ENCODE results near the gene KRTAP10-9.

KRTAP10-9 gene

DNA sequence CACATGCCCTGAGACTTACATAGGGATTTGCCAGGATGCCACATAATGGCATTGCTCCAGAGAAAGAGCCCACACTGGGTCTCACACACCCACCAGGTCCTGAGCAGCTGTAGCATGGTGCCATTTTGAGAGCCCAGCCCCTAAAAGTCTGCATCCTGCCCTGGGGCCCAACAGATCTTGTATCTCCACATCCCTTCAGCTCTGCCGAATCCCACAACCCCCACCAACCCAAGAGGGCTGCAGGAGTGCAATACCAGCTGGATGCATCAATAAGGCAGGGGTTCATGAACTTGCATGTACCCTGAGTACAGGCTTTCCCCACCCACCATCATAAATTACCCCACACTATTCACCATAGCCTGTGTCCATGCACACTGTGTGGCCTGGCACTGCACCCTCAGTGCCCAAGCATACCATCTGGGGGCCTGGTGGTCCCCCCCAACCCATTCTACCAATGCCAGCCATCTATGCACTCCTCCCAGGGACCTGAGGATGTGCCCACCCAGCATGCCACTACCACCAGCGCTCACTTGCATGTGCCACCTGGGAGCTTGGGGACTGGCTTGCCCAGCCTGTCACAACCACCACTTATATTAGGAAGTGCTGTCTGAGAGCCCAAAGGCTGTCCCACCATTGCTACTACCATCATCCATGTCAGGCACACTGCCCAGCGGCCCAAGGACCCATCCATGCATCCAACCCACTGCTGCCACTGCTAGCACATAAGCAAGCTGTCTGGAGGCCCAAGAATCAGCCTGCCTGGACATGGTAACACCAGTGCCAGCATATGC, 43.9 kb downstream of the KRTAP10-9 start:
- no peak for DNase-seq

DNA sequence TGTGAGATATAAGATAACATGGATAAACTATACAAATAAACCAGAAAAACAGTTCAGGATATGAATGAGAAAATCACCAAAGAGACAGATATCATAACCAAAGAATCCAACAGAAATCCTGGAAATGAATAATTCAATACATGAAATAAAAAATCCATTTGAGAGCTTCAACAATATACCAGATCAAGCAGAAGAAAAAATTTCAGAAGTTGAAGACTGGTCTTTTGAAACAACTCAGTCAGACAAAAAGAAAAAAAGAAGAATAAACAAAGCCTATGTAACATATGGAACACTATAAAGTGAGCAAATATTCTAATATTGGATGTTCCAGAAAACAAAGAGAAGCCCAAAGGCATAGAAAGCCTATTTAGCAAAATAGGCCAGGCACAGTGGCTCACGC, 45.0 kb downstream of the KRTAP10-9 start:
- DNase-seq, result no peak

GRCh38 chr21:44677881-44678280, 51.0 kb downstream of the KRTAP10-9 start:
- no peak for DNase-seq
